Measurements from ENCODE around the gene STK39.

DNA sequence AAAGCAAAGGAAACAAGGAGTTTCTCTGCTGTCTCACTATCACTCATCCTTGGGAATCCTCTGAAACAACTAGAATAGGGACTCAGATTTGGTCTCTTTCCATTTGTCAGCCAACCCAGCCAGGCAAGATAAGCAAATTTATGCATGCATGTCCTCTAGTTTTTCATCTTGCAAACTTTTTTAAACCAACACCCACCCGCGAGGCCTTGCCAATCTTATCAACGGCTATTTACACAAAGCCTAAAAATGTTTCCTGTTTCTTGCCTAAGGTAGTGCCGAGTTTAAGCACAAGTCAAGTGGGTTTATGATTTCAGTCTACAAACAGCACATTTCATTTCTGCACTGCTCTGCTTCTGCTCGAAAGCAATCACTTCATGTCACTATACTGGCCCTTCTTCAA, 240.9 kb downstream of the STK39 start:
- TF ChIP-seq, protein P1, sequence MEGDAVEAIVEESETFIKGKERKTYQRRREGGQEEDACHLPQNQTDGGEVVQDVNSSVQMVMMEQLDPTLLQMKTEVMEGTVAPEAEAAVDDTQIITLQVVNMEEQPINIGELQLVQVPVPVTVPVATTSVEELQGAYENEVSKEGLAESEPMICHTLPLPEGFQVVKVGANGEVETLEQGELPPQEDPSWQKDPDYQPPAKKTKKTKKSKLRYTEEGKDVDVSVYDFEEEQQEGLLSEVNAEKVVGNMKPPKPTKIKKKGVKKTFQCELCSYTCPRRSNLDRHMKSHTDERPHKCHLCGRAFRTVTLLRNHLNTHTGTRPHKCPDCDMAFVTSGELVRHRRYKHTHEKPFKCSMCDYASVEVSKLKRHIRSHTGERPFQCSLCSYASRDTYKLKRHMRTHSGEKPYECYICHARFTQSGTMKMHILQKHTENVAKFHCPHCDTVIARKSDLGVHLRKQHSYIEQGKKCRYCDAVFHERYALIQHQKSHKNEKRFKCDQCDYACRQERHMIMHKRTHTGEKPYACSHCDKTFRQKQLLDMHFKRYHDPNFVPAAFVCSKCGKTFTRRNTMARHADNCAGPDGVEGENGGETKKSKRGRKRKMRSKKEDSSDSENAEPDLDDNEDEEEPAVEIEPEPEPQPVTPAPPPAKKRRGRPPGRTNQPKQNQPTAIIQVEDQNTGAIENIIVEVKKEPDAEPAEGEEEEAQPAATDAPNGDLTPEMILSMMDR (optimal IDR thresholded peaks at IDR 0.05 in 1 of 3, IDR thresholded peaks at IDR 0.05 in 1 of 3, conservative IDR thresholded peaks at IDR 0.05 in 1 of 3; ENCODE audit: extremely low read depth in 1 of 3, insufficient read depth in 2 of 3, low read length in 3 of 3), result no peak
- no peak for TF ChIP-seq EZH2 (IDR thresholded peaks at IDR 0.05; ENCODE audit: low read length)
